ENCODE data around the gene MBP.

GRCh38 chr18:76973520-76974266 lies 158.9 kb downstream of the MBP start:
- no peak for TF ChIP-seq CTCF (conservative IDR thresholded peaks at IDR 0.05; ENCODE audit: low read depth, low read length)
- no peak for TF ChIP-seq EZH2 (IDR thresholded peaks at IDR 0.05; ENCODE audit: borderline replicate concordance, low read depth, low read length, poor library complexity, severe bottlenecking)
